HUES6 (cell line): ENCODE results near the gene NR2F6.
A peak's percentile ranks its signal among the peaks of the same experiment; 100 is the strongest.

Experiments
- H3K27ac ChIP-seq: 2 replicates; pipeline ENCODE4 v1.7.0; 2013; ENCODE audit warnings: low read depth, mild to moderate bottlenecking, low read length, inconsistent platforms
- H3K27me3 ChIP-seq: 2 replicates; pipeline ENCODE4 v1.6.1; 2013; ENCODE audit warnings: low read length; ENCODE audit not compliant: control insufficient read depth, insufficient read depth
- H3K36me3 ChIP-seq: 2 replicates; pipeline ENCODE4 v1.6.1; 2013; ENCODE audit warnings: low read length; ENCODE audit not compliant: control insufficient read depth, insufficient read depth
- H3K4me1 ChIP-seq: 2 replicates; pipeline ENCODE4 v1.6.1; 2013; ENCODE audit warnings: low read length; ENCODE audit not compliant: control insufficient read depth, insufficient read depth
- H3K4me3 ChIP-seq: 2 replicates; pipeline ENCODE4 v1.5.1; 2013; ENCODE audit warnings: low read depth, low read length
- H3K9ac ChIP-seq: one replicate; pipeline ENCODE4 v1.6.1; 2013; ENCODE audit warnings: mild to moderate bottlenecking, low read length
- H3K9me3 ChIP-seq: 2 replicates; pipeline ENCODE4 v1.6.1; 2013; ENCODE audit warnings: low read depth, low read length; ENCODE audit not compliant: control insufficient read depth, insufficient read depth

The NR2F6 gene

DNA sequence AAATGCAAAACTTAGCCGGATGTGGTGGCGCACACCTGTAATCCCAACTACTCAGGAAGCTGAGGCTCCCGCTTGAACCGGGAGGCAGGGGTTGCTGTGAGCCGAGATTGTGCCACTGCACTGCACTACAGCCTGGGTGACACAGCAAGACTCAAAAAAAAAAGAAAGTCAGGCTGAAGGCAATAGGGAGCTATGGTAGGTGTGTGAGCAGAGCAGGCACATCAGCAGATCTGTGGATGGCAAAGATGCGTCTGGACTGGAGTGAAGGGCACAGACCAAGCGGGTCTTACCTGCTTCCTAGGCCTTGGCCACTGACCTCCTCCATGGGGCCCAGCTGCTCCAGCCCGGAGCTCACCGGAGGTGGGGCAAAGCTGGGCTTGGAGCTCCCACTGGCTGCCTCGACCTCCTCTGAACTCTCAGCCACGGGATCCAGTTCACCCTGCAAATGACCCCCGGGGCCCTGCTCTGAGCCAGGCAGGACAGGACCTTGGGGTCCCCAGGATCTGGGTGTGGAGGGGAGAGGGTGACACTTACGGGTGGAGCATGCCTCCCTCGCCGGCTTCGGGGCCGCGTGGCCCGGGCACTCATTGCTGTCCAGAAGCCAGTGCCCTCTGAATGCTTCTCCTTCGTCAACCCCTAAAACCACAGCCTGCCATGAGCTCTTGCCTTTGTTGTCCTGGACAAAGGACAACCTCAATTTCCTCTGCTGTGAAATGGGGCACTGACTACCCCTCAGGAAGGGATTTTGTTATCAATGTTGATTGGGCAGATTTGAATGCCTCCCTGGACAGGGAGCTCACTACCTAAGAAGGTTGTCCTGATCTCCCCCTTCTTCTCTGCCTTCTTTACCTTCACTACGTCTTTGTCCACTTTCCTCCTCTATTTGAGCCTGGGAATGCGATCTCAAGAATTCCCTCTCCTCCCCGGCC, 18.3 kb upstream of the NR2F6 start:
- H3K4me1 ChIP-seq: peaks cover 10% of the 10 kb centered on the region
- H3K9ac ChIP-seq: peak overlapping the region; percentile 38
- peak overlapping the region; percentile 5; the same call in 1 of the 2 replicates for H3K4me3 ChIP-seq
- peak overlapping the region; percentile 66 for H3K27ac ChIP-seq
- H3K36me3 ChIP-seq: peaks cover 9% of the 10 kb centered on the region
- peaks cover 10% of the 10 kb centered on the region; the same call in 1 of the 2 replicates for H3K9me3 ChIP-seq
- H3K27me3 ChIP-seq: no peaks in the 10 kb centered on the region

DNA sequence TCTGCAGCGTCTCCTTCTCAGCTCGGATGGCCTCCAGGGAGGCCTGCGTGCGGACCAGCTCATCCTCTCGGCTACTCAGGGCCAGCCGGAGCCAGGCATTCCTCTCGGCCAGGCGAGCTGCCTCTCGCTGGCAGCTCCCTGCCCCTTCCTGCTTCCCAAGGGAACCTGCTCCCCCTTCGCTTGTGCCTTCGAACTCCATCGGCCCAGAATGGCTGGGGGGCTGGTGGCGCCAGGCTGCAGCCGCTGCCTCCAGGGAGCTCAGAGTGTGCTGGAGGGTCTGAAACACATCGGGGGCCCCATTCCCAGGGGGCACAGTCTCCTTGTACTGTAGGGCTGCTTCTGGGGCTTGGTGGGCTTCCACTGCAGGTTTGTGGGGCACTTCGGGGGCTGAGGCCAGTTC, 16.8 kb upstream of the NR2F6 start:
- H3K9me3 ChIP-seq: peaks cover 11% of the 10 kb centered on the region; the same call in 1 of the 2 replicates
- no peak overlapping the region for H3K27ac ChIP-seq
- peaks cover 10% of the 10 kb centered on the region for H3K4me1 ChIP-seq
- H3K36me3 ChIP-seq: peaks cover 9% of the 10 kb centered on the region; the same call in 1 of the 2 replicates
- H3K27me3 ChIP-seq: no peaks in the 10 kb centered on the region
- no peak overlapping the region for H3K4me3 ChIP-seq
- H3K9ac ChIP-seq: no peak overlapping the region

GRCh38 chr19:17260842-17261325, 15.2 kb upstream of the NR2F6 start:
- Histone ChIP-seq H3K4me1 (peaks cover 10% of the 10 kb centered on the region), H3K4me3 (no peak overlapping the region), H3K36me3 (peaks cover 9% of the 10 kb centered on the region; the same call in 1 of the 2 replicates), H3K9me3 (peaks cover 11% of the 10 kb centered on the region; the same call in 1 of the 2 replicates), H3K9ac (peak overlapping the region; percentile 63), H3K27ac (peak overlapping the region; percentile 35; the same call in 1 of the 2 replicates), H3K27me3 (no peaks in the 10 kb centered on the region)

- H3K36me3 ChIP-seq: peaks cover 9% of the 10 kb centered on the region; the same call in 1 of the 2 replicates
- H3K27ac ChIP-seq: no peak overlapping the region
- no peak overlapping the region for H3K4me3 ChIP-seq
- no peaks in the 10 kb centered on the region for H3K27me3 ChIP-seq
- no peak overlapping the region for H3K9ac ChIP-seq
- peaks cover 11% of the 10 kb centered on the region; the same call in 1 of the 2 replicates for H3K9me3 ChIP-seq
- peaks cover 10% of the 10 kb centered on the region for H3K4me1 ChIP-seq
These were observed 14.2 kb upstream of the NR2F6 start for GRCh38 chr19:17259934-17260333.

- Histone ChIP-seq H3K4me1 (peaks cover 3% of the 10 kb centered on the region), H3K9ac (no peak overlapping the region), H3K27ac (no peak overlapping the region), H3K9me3 (peaks cover 11% of the 10 kb centered on the region; the same call in 1 of the 2 replicates), H3K27me3 (no peaks in the 10 kb centered on the region), H3K36me3 (peaks cover 13% of the 10 kb centered on the region), H3K4me3 (no peak overlapping the region)
These were observed 13.5 kb upstream of the NR2F6 start for GRCh38 chr19:17259118-17259780.

- peaks cover 17% of the 10 kb centered on the region for H3K36me3 ChIP-seq
- no peaks in the 10 kb centered on the region for H3K27me3 ChIP-seq
- no peak overlapping the region for H3K4me3 ChIP-seq
- no peak overlapping the region for H3K9ac ChIP-seq
- no peaks in the 10 kb centered on the region for H3K4me1 ChIP-seq
- peaks cover 11% of the 10 kb centered on the region; the same call in 1 of the 2 replicates for H3K9me3 ChIP-seq
- no peak overlapping the region for H3K27ac ChIP-seq
These were observed 10.4 kb upstream of the NR2F6 start for GRCh38 chr19:17256130-17256529.

- Histone ChIP-seq H3K4me1 (no peaks in the 10 kb centered on the region), H3K36me3 (peaks cover 17% of the 10 kb centered on the region), H3K4me3 (no peak overlapping the region), H3K27me3 (no peaks in the 10 kb centered on the region), H3K27ac (no peak overlapping the region), H3K9me3 (peaks cover 11% of the 10 kb centered on the region; the same call in 1 of the 2 replicates), H3K9ac (no peak overlapping the region)
These were observed 9.5 kb upstream of the NR2F6 start for GRCh38 chr19:17255150-17255621.

GRCh38 chr19:17254636-17255035, 8.9 kb upstream of the NR2F6 start:
- Histone ChIP-seq H3K27me3 (no peaks in the 10 kb centered on the region), H3K4me3 (no peak overlapping the region), H3K36me3 (peaks cover 20% of the 10 kb centered on the region), H3K9me3 (peaks cover 8% of the 10 kb centered on the region; the same call in 1 of the 2 replicates), H3K9ac (no peak overlapping the region), H3K27ac (no peak overlapping the region), H3K4me1 (no peaks in the 10 kb centered on the region)

- Histone ChIP-seq H3K27me3 (no peaks in the 10 kb centered on the region), H3K4me1 (peaks cover 26% of the 10 kb centered on the region), H3K9ac (no peak overlapping the region)
These were observed 4.3 kb upstream of the NR2F6 start for GRCh38 chr19:17249887-17250548.

GRCh38 chr19:17248011-17248776, 2.5 kb upstream of the NR2F6 start:
- Histone ChIP-seq H3K4me1 (peaks cover 32% of the 10 kb centered on the region), H3K9me3 (no peaks in the 10 kb centered on the region), H3K27ac (peak overlapping the region; percentile 79), H3K9ac (peak overlapping the region; percentile 78), H3K36me3 (0 out of 2 replicates have a peak, but pooled peaks cover 6% of the 10 kb centered on the region), H3K4me3 (peak overlapping the region; percentile 35; the same call in 1 of the 2 replicates), H3K27me3 (no peaks in the 10 kb centered on the region)

More at GRCh38 chr19:17249887-17250548, 4.3 kb upstream of the NR2F6 start:
- Histone ChIP-seq H3K4me3 (no peak overlapping the region), H3K36me3 (peaks cover 11% of the 10 kb centered on the region), H3K27ac (peak overlapping the region; percentile 52; the same call in 1 of the 2 replicates), H3K9me3 (no peaks in the 10 kb centered on the region)
